Stomach smooth muscle (tissue), 2 donors: ENCODE measurements around the gene ADSS2.

Source experiments
- H3K27ac ChIP-seq: one replicate; pipeline ENCODE4 v1.7.0; 2013; ENCODE audit warnings: mild to moderate bottlenecking, low read length, inconsistent platforms
- H3K27me3 ChIP-seq, 2 donors: one replicate each; pipeline ENCODE4 v1.7.0; 2013; ENCODE audit warnings: low read length in 2 of 2; ENCODE audit not compliant: insufficient read depth in 2 of 2, control insufficient read depth in 1 of 2
- H3K36me3 ChIP-seq, 2 donors: one replicate each; pipeline ENCODE4 v1.7.0; 2013; ENCODE audit warnings: low read length in 2 of 2; ENCODE audit not compliant: control insufficient read depth in 2 of 2, insufficient read depth in 2 of 2
- H3K4me1 ChIP-seq: one replicate; pipeline ENCODE4 v1.7.0; 2013; ENCODE audit warnings: low read length; ENCODE audit not compliant: control insufficient read depth, insufficient read depth
- H3K4me3 ChIP-seq, 2 donors: one replicate each; pipeline ENCODE4 v1.7.0; 2013; ENCODE audit warnings: low read length in 2 of 2
- H3K9ac ChIP-seq, 2 donors: one replicate each; pipeline ENCODE4 v1.7.0; 2013; ENCODE audit warnings: low read length in 2 of 2, mild to moderate bottlenecking in 1 of 2
- H3K9me3 ChIP-seq, 2 donors: one replicate each; pipeline ENCODE4 v1.7.0; 2013; ENCODE audit warnings: low read length in 2 of 2; ENCODE audit not compliant: control insufficient read depth in 2 of 2
- donor health status: healthy.
- donor health status: Pancreatic carcinoma.

Gene ADSS2

DNA sequence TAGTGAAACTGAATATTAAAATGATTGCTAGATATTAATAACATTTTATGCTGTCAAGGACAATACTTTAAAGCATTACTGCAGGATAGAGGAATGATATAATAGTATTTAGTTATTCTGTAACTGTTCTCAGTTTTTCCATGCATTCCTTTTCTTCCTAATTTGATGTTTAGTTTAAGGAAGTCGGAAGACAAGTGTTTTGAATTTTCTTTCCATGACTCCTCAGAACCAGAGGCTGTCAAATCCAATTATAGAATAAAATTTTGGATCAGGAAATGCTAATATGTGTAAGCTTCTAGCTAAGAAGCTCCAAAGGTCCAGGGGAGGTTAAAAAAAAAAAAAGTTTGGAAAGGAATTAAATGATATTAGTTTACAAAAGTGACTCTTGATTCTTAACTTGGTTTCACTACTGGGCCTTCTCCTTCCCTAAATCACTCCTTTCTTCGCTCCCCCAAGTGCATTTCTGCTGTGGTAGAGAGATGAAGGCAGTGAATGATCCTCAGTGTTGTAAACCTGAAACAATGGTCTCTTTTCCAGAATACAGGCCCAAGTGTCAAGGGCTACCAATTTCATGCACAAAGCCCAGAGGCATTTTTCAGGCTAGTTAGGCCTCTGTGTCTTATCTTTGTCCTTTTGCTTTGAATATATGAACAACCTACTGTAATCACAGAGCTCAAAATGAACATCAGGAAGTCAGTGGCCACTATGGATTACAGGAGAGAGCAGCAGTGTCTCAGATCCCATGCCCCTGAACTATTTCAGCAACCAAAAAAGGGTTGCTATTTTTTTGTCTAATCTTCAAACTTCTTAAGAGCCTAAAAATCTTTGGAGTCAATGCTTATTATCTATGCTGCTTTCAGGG, 6.2 kb downstream of the ADSS2 start:
- Histone ChIP-seq H3K36me3 (no peaks in the 10 kb centered on the region), H3K4me3 (peak overlapping the region in 1 of 2 donors; percentile 44), H3K4me1 (peaks cover 17% of the 10 kb centered on the region), H3K9ac (peak overlapping the region; percentile 6 to 44), H3K27me3 (no peaks in the 10 kb centered on the region), H3K9me3 (no peaks in the 10 kb centered on the region), H3K27ac (peak overlapping the region; percentile 53)

DNA sequence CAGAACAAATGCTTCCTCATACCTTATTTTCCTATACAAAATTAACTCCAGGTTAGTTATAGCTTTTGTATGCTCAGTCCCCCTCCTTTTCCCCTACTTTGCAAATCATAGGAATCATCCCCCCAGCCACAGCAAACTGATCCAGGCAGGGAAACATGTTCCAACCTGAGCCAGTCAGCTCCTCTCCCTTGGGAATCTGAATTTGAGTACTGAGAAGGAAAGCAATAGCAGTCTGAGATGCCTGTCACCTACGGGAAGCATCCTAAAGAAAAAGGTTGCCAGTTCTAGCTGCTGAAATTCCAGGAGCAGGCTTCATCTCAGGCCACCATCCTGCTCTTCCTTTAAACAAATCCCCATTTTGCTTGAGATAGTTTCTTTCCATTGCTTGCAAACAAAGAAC, 6.9 kb downstream of the ADSS2 start:
- Histone ChIP-seq H3K9ac (peak overlapping the region in 1 of 2 donors; percentile 35), H3K4me3 (peak overlapping the region in 1 of 2 donors; percentile 8), H3K9me3 (no peaks in the 10 kb centered on the region), H3K27ac (peak overlapping the region; percentile 53), H3K27me3 (no peaks in the 10 kb centered on the region), H3K36me3 (no peaks in the 10 kb centered on the region), H3K4me1 (peaks cover 12% of the 10 kb centered on the region)

DNA sequence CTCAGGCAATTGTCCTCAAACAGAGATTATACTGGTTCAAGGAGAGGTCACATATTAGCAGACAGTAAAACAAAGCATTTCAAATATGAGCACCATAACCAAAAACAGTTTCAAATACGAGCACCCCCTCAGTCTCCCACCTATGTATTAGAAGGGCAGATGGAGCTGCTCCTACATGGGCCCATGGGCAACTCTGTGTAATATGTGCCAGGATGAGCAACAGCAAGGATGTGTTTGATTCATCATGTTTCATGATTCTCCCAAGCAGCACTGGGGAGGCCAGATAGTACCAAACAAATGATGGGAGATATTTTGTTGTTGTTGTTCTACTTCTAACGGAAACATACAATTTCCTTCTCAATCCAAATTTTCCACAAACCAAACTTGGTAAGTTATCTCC, 8.9 kb downstream of the ADSS2 start:
- Histone ChIP-seq H3K4me3 (no peak overlapping the region), H3K27ac (no peak overlapping the region), H3K9ac (no peak overlapping the region), H3K36me3 (no peaks in the 10 kb centered on the region), H3K9me3 (no peaks in the 10 kb centered on the region), H3K27me3 (no peaks in the 10 kb centered on the region), H3K4me1 (peaks cover 8% of the 10 kb centered on the region)

DNA sequence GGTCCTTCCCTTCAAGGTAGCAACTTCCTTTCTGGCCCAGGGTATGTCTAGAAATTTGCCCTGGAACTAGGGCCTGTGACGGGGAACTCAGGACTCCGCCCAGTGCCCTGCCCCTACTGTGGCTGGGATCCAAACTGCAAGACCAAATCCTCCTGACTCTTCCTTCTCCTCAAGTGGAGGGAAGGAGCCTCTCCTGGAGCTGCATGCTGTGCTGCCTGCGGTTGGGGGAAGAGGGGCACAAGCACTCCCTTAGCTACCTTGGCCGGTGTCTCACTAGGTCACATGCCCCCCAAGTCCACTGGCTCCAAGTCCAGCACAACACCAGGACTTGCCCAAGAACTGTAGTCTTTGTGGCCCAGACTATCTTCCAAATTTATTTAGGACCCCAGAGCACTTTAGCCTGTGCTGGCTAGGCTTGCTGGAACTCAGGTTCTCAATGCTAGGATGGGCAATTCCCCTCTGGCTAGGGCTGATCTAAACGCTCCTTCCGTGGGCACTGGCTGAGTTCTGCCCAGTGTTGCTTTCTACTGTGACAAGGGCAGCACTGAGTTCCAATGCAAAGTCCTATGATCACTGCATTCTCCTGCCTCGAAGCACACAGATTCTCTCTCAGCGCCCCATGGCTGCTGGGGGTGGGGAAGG, 12.2 kb downstream of the ADSS2 start:
- Histone ChIP-seq H3K36me3 (peaks cover 2 to 5% of the 10 kb centered on the region in 2 donors), H3K27ac (no peak overlapping the region), H3K9me3 (no peaks in the 10 kb centered on the region), H3K9ac (no peak overlapping the region), H3K4me3 (no peak overlapping the region), H3K4me1 (no peaks in the 10 kb centered on the region), H3K27me3 (no peaks in the 10 kb centered on the region)

DNA sequence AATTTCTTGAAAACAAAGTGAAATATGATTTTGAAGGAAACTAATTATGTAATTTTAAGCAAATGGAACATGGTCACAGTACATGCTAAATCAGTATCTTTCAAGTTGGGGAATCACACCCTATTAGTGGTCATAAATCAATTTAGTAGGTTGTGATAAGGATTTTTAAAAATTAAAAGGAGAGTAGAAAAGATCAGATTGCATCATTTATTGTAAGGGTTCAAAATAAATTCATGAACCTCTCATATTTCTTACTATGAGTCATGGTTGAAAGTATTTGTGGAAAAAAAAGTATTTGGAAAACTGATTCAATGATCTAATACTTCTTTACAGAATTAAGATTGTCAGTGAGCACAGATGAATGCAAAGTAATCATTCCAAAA, 14.6 kb downstream of the ADSS2 start:
- Histone ChIP-seq H3K9me3 (no peaks in the 10 kb centered on the region), H3K4me3 (no peak overlapping the region), H3K36me3 (peaks cover 2 to 8% of the 10 kb centered on the region in 2 donors), H3K9ac (no peak overlapping the region), H3K27me3 (no peaks in the 10 kb centered on the region), H3K27ac (no peak overlapping the region), H3K4me1 (no peaks in the 10 kb centered on the region)

DNA sequence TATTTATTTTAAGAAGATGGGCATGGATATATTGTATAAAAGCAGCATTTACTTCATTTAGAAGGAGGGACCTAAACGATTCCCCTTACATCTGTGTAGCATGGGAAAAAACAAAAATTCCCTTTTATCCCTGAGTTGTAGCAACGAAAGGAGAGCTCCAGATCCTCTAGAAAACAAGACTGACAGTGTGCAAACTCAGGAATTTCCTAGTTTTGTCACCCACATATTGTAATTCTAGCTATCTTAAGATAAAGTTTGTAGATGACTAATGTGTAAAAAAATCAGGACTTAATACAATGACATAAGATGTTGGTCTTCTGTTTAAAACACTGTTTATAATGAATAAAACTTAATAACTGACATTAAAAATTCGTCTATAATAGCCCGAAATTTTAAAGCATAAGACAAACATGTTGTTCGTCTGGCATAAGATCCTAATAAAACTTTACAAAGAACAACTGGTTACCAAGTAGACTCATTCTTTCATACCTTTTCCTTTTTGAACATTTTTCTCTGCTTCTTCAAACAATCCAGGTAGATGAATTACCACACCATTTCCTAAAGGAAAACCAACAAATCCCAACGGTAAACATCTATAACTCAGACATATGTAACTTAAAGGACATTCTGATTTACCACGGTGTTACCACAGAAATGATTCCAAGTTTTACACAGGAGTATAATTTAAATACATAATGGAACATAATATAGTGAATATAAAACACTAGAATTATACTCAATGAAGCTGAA, 15.2 kb downstream of the ADSS2 start:
- no peak overlapping the region for H3K27ac ChIP-seq
- H3K9ac ChIP-seq = no peak overlapping the region
- H3K27me3 ChIP-seq = no peaks in the 10 kb centered on the region
- H3K9me3 ChIP-seq = no peaks in the 10 kb centered on the region
- H3K4me1 ChIP-seq = no peaks in the 10 kb centered on the region
- peaks cover 2 to 8% of the 10 kb centered on the region in 2 donors for H3K36me3 ChIP-seq
- H3K4me3 ChIP-seq = no peak overlapping the region

DNA sequence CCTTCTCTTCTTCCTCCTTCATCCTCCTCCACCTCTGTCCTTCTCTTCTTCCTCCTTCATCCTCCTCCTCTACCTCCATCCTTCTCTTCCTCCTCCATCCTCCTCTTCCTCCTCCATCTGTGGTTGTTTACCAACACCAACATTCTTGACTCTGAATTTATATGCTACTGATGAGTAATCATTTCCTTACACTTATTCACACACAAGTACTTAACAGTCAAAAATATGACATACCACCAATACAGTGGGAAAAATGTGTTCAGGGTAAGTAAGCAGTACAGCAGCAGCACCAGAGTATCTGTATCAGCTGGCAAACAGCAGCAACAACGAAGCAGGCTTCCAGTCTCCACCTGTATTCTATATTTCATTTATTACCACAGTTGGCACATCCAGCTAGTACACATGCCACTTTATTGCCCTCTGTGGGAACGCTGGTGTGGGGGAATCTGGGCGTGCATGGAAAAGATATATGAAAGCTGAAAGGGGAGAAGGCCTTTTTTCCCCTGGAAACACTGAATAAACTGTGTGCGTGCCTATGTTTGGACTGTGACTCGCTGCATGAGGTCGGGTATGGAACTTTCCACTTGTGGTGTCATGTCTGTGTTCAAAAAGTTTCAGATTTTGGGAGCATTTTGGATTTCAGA, 16.0 kb downstream of the ADSS2 start:
- Histone ChIP-seq H3K4me1 (no peaks in the 10 kb centered on the region), H3K9ac (no peak overlapping the region), H3K4me3 (no peak overlapping the region), H3K27ac (no peak overlapping the region), H3K36me3 (peaks cover 2 to 8% of the 10 kb centered on the region in 2 donors), H3K9me3 (no peaks in the 10 kb centered on the region), H3K27me3 (no peaks in the 10 kb centered on the region)

DNA sequence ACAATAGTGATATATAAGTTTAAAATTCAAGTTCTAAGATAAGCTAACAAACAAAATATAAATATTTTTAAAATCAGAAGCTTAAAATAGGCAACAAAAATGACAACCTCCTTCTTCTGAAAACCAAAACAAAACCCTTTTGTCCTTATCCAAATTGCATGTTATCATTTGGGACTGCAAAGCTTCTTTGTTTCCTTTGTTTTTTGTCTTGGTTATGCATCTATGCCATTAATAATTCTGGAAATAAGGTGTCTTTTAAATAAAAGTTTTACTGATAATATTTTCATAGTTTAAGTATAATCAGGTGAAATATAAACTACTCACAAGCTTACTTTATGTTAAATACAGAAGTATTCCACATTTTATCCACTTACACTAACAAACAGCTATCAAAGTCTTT, 20.5 kb downstream of the ADSS2 start:
- H3K4me3 ChIP-seq = no peak overlapping the region
- peaks cover 7 to 8% of the 10 kb centered on the region in 2 donors for H3K36me3 ChIP-seq
- H3K27me3 ChIP-seq = no peaks in the 10 kb centered on the region
- H3K27ac ChIP-seq = no peak overlapping the region
- H3K9me3 ChIP-seq = no peaks in the 10 kb centered on the region
- no peaks in the 10 kb centered on the region for H3K4me1 ChIP-seq
- H3K9ac ChIP-seq = no peak overlapping the region

DNA sequence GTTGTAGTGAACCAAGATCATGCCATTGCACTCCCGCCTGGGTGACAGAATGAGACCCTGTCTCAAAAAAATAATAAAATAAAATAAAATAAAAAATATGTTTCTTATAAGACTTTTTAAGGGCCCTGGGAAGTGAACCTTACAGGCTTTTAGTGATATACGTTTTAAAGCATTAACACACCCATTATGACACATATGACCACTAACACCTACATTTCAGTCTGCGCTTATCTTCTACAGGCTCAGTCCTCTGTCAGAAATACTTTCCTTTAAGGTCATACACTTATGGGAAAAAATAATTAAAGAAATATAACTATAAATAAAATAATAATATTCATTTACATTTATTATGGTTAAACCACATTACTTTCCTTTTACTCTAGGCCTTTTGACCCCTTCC, 21.9 kb downstream of the ADSS2 start:
- Histone ChIP-seq H3K9me3 (no peaks in the 10 kb centered on the region), H3K4me3 (no peak overlapping the region), H3K27me3 (no peaks in the 10 kb centered on the region), H3K9ac (no peak overlapping the region), H3K4me1 (no peaks in the 10 kb centered on the region), H3K27ac (no peak overlapping the region), H3K36me3 (peaks cover 2 to 5% of the 10 kb centered on the region in 2 donors)

DNA sequence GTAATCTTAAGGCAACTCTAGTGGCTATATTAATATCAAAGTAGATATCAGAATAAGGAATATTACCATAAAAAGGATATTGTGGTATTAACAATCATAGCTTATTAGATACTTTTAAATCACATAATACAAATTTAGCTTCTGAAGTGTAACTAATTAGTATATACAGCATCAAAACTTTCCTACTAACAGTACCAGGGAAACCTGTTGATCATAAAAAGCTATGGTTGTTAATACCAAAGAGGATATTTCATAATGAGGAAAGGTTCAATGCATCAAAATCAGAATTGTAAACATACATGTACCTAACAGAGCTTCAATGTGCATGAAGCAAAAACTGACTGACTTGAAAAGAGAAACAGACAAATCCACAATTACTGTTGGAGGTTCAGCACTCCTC, 24.1 kb downstream of the ADSS2 start:
- H3K9ac ChIP-seq = no peak overlapping the region
- H3K4me3 ChIP-seq = no peak overlapping the region
- no peaks in the 10 kb centered on the region for H3K27me3 ChIP-seq
- no peak overlapping the region for H3K27ac ChIP-seq
- H3K9me3 ChIP-seq = no peaks in the 10 kb centered on the region
- no peaks in the 10 kb centered on the region for H3K4me1 ChIP-seq
- H3K36me3 ChIP-seq = peaks cover 4 to 5% of the 10 kb centered on the region in 2 donors
